Inflammatory macrophage (primary cell): ENCODE data around the gene CACTIN.
A peak's percentile ranks its signal among the peaks of the same experiment; 100 is the strongest.

ENCODE experiments used
- DNase-seq, 2 donors: peaks; one replicate each; pipeline ENCODE4 v3.0.0-alpha.2; 2020 to 2022

The CACTIN gene

GRCh38 chr19:3623716-3624115 is 2.9 kb downstream of the CACTIN start:
- DNase-seq = no peak

- DNase-seq = no peak
Observed at GRCh38 chr19:3622224-3622623, 4.4 kb downstream of the CACTIN start.

DNA sequence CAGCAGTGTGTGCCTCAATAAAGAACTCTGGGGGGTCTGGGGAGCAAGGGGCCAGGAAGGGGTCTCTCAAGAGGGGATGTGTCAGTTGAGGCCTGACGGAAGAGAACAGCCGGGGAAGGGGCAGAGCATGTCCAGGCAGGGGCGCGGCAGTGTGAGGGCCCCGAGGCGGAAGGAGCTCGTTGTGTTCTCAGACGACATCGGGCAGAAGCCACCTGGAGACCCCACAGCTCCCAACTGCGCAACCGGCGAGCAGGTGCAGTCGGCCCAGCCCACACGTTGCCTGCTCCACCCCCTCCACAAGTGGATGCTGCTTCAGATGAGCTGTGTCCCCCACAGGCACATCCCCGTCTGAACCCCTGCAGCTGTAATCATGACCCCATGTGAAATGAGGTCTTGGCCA is 4.9 kb downstream of the CACTIN start:
- no peak for DNase-seq

DNA sequence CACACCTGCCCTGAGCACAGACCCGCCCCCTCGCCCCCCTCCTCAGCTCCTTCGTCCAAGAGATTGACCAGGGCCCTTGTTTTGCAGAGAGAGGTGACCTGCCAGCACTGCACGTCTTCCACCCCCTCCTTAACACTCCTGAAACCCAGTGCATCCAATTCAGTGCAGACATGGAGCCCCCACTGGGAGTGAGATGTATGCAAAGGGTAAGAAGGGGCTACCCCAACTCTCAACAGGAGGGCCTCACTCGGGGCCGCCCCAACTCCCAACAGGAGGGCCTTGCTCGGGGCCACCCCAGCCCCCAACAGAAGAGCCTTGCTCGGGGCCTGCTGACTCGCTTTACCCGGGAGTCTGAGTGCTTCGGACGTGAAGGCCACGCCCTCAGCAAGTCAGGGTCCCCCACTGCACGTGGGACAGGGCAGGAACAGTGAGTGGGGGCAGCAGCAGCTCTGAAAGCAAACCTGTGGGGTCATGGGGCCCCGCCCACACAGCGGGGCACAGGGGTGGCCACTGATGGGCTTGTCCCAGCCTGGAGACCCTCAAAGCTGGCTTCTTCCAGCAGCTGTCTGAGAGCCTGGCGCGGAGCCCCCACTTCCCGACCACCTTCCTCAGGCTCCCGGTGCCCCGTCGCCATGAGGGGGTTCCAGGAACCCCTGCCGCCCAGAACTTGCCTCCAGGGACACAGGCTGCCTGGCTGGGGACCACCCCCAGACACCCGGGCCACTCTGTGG is 5.6 kb downstream of the CACTIN start:
- DNase-seq = no peak

DNA sequence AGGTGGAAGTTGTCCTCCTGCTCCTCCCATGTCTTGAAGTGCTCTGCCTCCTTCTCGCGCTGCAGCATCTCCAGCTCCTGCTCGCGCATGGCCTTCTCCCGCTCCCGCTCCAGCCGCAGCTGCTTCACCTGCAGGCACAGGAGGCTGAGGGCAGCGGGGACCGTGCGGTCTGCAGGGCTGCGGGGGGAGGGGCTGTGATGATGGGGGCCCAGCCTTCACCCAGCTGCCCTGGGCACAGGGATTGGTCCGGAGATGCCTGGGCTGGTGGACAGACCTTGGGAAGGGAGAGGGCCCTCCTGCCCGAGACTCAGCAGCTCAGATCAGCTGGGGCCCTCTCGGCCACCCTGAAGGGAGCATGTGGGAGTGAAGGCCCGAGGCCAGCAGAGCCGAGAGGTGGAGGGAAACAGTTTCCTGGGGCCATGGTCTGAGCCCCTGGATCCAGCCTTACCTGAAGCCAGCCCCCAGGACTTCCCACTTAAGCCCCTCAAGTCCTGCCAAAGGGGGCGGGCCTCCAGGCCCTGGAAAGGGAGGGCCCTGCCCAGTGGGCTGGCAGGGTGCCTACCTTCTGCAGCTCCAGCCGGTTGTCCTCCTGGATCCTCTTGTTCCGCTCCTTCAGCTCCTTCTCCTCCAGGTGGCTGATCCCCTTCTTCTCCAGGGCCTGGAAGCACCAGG is 6.3 kb downstream of the CACTIN start:
- DNase-seq = no peak

DNA sequence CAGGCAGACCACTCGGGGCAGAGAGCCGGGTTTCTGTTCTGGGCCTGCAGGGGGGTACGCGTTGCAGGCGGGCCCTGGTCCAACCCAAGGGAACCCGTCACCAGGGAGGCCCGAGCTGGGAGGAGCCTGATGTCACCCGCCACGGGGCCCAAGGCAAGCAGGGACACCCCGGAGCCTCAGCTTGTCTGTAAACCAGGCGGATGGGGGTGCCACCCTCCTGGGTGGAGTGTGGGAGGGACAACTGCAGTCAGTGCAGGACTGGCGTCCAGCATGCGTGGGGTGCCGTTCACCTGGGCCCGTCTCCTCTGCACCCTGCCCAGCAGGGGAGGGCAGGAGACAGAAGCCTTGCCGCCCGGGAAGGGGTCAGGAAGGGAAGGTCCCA is 7.0 kb downstream of the CACTIN start:
- DNase-seq = no peak

DNA sequence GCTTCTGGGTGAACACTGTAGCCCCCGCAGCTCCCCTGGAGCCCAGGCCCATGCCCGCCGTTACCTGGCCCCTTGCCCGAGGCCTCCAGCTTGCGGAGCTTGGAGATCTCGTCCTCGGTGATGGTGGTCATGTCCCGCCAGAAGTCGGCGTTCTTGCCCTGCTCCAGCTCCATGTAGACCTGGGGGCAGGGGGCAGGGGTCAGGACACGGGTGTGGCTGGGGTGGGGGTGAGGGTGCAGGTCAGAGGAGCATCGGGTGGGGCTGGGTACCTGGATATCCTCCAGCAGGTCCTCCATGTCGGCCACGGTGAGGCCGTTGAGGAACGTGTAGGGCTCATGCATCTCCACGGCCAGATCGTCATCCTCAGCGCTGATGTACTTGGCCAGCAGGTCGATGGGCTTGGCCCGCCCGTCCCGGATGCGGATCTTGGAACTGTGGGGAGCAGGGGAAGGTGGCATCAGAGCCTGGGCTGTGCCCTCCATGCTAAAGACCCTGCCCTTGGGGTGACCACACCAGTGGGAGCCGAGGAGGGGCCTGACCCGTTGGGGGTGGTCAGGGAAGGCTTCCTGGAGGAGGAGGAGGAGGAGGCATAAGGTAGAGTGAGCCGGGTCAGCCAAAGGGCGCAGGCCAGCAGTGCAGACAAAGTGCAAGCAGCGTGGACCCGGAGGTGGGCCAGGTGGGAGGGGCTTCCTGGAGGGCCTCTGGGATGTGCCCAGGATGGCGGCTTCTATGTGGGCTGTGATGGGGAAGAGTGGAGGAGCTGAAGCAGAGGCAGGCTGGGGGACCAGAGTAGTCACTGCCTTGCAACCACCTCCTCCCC is 7.6 kb downstream of the CACTIN start:
- no peak for DNase-seq

- peak; percentile 51 to 54 for DNase-seq
Observed at GRCh38 chr19:3618144-3618810, 8.3 kb downstream of the CACTIN start.

DNA sequence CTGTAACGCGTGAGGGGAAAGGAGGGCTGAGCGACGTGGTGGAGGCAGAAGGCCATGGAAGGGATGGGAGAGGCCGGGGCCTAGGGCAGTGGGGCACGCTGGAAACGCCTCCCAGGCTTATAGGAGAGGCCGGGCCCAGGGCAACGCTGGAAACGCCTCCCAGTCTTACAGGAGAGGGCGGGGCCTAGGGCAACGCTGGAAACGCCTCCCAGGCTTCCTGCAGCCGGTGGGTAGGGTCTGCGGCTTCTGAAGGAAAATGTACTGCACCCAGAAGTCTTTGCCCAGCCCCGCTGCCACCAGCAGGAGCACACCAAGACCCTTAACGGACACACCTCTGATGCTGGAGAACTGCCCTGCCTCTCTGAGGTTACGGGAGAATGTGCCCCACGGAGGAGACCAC is 9.1 kb downstream of the CACTIN start:
- peak in 1 of 2 donors; percentile 8 for DNase-seq

GRCh38 chr19:3615524-3616135 is 11.0 kb downstream of the CACTIN start:
- DNase-seq = no peak

GRCh38 chr19:3614858-3615505 is 11.6 kb downstream of the CACTIN start:
- no peak for DNase-seq

DNA sequence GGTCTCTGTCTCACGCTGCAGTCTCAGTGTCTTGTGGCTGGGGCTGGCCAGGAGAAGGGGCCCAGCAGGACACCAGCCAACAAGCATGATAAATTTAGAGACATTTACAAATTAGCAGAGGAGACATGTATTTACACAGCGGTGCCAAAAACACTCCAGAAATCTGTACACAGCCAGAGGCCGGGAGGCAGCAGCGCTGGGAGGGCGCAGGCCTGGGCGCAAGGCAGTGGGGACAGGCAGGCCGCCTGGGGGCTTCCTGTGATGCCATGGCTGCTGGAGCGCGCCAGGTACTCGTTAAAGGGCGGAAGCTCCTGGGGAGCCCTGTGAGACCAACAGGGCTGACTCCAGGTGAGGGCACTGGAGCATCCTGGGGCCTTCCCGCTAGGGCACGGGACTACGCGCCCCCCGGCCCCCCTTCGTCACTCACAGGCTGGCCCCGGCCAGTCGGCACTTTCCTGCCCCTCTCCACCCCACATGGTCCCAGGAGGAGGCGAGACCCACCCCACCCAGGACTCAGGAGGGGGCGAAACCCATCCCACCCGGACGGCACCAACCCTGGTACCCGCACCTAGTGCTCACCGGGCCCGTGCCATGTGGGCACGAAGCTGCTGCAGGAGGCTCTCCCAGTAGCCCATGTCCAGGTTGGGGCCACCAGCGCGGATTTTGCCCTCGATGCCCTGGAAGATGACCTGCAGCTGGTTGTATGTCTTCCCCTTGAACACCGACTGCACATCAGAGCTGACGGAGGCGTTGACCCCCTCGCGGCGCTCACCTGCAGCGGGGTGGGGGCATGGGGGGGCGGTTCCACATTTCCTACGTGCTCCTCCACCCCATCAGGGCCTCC is 12.6 kb downstream of the CACTIN start:
- no peak for DNase-seq

DNA sequence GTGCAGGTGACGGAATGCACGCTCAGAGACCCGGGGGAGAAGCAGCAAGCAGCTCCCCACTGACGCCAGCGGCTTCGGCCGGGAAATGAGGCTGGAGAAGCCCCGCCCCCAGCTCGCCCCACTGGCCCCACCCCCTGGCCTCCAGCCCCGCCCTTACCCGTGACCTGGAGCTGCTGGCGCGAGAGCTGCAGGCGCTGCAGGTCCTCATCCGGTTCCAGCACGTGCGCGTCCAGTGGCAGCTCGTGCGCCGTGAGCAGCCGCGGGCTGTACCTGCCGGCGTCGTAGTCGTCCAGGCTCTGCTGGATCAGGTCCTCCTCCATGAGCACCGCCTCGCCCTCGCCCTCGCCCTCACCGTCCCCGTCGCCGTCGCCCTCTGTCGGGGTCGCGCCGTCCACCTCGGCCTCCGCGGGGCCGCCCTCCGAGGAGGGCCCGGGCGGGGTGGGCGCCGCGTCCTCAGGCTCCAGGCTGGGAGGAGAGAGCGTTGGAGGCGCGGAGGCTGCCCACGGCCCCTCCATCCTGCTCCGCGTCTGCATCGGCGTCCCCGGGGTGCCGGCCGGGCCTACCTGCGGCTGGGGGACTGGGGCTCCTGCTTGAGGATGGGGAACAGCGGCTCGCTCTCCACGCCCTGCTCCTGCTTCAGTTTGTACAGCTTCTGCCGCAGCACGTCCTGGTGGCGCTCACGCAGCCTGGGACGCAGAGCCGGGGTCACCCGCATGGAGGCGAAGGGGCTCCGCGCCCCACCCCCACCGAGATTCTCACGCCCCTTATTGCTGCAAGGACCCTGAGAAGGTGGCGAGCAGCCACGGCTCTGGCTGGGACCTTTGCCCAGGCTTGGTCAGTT is 13.5 kb downstream of the CACTIN start:
- no peak for DNase-seq

DNA sequence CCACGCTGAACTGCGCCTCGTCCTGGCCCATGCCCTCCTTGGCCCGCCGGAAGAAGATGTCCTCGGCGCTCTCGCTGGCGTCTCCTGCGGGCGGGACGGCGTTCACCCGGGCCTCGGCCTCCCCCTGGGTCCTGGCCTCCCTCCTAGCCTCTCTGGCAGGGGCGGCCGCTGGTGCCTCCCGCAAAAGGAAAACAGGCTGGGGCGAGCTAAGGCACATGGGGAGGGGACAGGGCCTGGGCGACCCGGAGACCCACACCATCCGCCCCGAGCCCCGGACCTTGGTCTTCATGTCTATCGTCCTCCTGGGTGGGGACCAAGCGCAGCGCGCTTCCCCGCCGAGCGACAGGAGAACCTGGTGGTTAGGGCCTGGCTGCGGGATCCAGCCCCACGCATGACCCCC is 14.3 kb downstream of the CACTIN start:
- no peak for DNase-seq

DNA sequence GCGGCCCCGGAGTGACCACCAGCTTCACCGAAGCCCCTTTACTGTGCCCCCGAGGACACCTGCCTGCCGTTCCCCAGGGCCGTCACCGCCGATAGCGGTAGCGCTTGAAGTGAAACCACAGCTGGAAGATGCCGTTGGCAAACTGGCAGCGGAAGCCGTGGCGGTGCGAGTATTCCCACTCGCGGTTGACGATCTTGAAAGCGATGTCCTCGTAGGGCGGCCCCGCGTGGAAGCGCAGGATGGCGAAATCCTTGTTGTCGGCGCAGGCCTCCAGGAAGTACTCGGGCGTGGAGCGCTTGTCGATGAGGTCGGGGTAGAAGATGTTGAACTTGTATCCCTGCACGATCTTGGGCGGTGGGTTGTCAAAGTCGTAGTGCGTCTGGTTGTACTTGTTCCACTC is 14.7 kb downstream of the CACTIN start:
- no peak for DNase-seq

GRCh38 chr19:3610745-3611717 is 15.6 kb downstream of the CACTIN start:
- DNase-seq = no peak

- no peak for DNase-seq
Observed at GRCh38 chr19:3609779-3610719, 16.5 kb downstream of the CACTIN start.
